ENCODE results near the gene PCDHA1. TPM values are rescaled to one million over a fixed set of nuclear protein-coding genes. Genes with fewer than 3 reads are reported as not detected.

Gene PCDHA1
- total and polyA plus RNA-seq, 3 experiments from 2014 or later: not detected

DNA sequence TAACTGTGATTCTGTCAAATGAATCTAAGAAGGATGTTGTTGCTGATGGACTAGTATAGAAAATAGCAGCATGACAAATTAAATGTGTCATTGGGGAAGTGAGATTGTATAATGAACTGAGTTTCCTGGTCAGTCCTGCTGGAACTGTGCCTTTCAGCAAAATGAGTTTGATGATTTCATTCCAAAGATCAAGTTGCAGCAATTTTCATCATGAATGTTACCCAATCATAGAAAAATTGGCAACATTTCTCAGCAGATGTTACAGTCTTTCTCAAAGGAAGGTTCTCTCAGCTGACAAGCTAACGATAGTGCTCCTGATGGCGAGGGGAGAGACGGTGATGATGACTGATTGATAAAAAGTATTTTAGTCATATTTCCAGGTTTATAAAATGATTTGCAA, 191.1 kb downstream of the PCDHA1 start:
- no peaks in the 10 kb centered on the region for H3K4me1 Mint-ChIP-seq
- H3K27ac Mint-ChIP-seq: no peak overlapping the region
- H3K9me3 ChIP-seq (ENCODE audit: low read length): no peaks in the 10 kb centered on the region
- H3K9me3 Mint-ChIP-seq: peaks cover 0 to 3% (median 0%) of the 10 kb centered on the region in 5 donors
- H3K36me3 Mint-ChIP-seq: no peaks in the 10 kb centered on the region
- H3K27me3 ChIP-seq (ENCODE audit: insufficient read depth, low read length, poor library complexity, severe bottlenecking): no peaks in the 10 kb centered on the region
- no peak overlapping the region for H3K4me3 Mint-ChIP-seq
- H3K4me1 ChIP-seq (ENCODE audit: insufficient read depth, low read length): no peaks in the 10 kb centered on the region
- DNase-seq: no peak
- H3K27ac ChIP-seq (ENCODE audit: low read depth, low read length): no peak overlapping the region
- no peak overlapping the region for H3K4me3 ChIP-seq (ENCODE audit: low read length)
- POLR2A ChIA-PET: no interaction called here
- peaks cover 3 to 15% of the 10 kb centered on the region in 2 donors for H3K27me3 Mint-ChIP-seq
- CTCF ChIA-PET: interaction anchor here (0.5 kb wide), 1 partner anchor 57 kb away, joined by 3 read pairs; no protein-coding TSS in a partner anchor
- H3K36me3 ChIP-seq (ENCODE audit: insufficient read depth, low read length): no peaks in the 10 kb centered on the region

DNA sequence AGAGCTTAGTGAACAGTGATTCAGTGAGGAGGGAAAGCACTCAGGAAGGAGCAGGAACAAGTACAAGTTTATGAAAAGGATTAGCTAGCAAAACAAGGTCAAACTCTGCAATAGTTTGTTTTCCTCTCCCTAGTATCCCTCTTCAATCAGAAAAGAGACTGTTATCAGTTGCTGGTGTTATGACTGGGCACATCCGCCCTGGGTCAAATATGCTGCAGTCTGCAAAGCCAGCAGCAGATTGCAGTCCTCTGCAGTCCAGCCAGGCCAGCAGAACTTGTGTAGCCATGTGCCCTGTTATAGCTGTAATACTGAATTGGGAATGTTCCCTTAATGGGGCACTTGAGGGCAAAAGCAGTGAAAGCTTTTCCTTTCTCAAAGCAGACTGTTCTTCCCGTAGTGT, 192.3 kb downstream of the PCDHA1 start:
- peaks cover 0 to 3% (median 0%) of the 10 kb centered on the region in 5 donors for H3K9me3 Mint-ChIP-seq

GRCh38 chr5:140978983-140979382, 193.0 kb downstream of the PCDHA1 start:
- H3K4me1 ChIP-seq (ENCODE audit: insufficient read depth, low read length): no peaks in the 10 kb centered on the region
- Mint-ChIP-seq H3K9me3 (peaks cover 0 to 3% (median 0%) of the 10 kb centered on the region in 5 donors), H3K27me3 (peaks cover 4 to 15% of the 10 kb centered on the region in 2 donors), H3K4me3 (no peak overlapping the region), H3K27ac (no peak overlapping the region), H3K4me1 (no peaks in the 10 kb centered on the region), H3K36me3 (no peaks in the 10 kb centered on the region)
- CTCF ChIA-PET: no interaction called here
- no peak overlapping the region for H3K4me3 ChIP-seq (ENCODE audit: low read length)
- POLR2A ChIA-PET: no interaction called here
- H3K9me3 ChIP-seq (ENCODE audit: low read length): no peaks in the 10 kb centered on the region
- no peaks in the 10 kb centered on the region for H3K36me3 ChIP-seq (ENCODE audit: insufficient read depth, low read length)
- H3K27me3 ChIP-seq (ENCODE audit: insufficient read depth, low read length, poor library complexity, severe bottlenecking): no peaks in the 10 kb centered on the region
- H3K27ac ChIP-seq (ENCODE audit: low read depth, low read length): no peak overlapping the region
- DNase-seq: no peak

More for the DNA sequence above, 192.3 kb downstream of the PCDHA1 start:
- Histone ChIP-seq H3K27ac (ENCODE audit: low read depth, low read length) (no peak overlapping the region), H3K4me1 (ENCODE audit: insufficient read depth, low read length) (no peaks in the 10 kb centered on the region), H3K36me3 (ENCODE audit: insufficient read depth, low read length) (no peaks in the 10 kb centered on the region), H3K4me3 (ENCODE audit: low read length) (no peak overlapping the region), H3K27me3 (ENCODE audit: insufficient read depth, low read length, poor library complexity, severe bottlenecking) (no peaks in the 10 kb centered on the region), H3K9me3 (ENCODE audit: low read length) (no peaks in the 10 kb centered on the region)
- no peaks in the 10 kb centered on the region for H3K36me3 Mint-ChIP-seq
- ChIA-PET CTCF (no interaction called here), POLR2A (no interaction called here)
- no peak for DNase-seq
- no peak overlapping the region for H3K27ac Mint-ChIP-seq
- H3K4me1 Mint-ChIP-seq: no peaks in the 10 kb centered on the region
- peaks cover 4 to 15% of the 10 kb centered on the region in 2 donors for H3K27me3 Mint-ChIP-seq
- H3K4me3 Mint-ChIP-seq: no peak overlapping the region

DNA sequence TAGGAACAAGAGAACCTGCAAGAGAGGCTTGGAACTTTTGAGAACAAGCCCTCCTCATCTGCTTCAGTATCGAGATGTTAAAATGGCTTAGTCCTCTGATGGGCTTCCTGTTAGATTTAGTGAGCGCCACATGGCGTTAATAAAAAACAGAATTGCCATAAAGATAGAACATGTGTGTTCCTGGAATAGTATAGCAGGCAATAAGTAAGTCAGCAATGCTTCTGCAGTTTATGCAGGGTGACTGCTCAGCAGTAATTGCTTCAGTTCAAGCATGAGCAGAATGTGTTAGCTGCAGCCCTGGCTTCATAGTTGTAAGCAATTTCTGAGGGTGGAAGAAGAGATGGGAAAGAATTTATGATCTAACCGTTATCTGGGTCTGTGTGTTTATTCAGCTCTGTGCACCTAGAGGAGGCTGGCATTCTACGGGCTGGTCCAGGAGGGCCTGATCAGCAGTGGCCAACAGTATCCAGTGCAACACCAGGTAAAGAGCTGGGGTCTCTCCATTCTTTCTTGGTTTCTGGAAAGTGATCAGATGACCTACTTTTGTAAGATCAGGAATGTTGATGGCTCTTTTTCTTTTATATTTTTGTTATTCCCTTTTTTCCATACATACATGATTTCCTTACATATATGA, 196.3 kb downstream of the PCDHA1 start:
- Mint-ChIP-seq H3K27ac (no peak overlapping the region), H3K27me3 (peaks cover 6% of the 10 kb centered on the region in 2 donors), H3K4me3 (no peak overlapping the region), H3K4me1 (no peaks in the 10 kb centered on the region), H3K36me3 (no peaks in the 10 kb centered on the region), H3K9me3 (peaks cover 0 to 3% (median 0%) of the 10 kb centered on the region in 5 donors)
- H3K4me3 ChIP-seq (ENCODE audit: low read length): no peak overlapping the region
- H3K4me1 ChIP-seq (ENCODE audit: insufficient read depth, low read length): no peaks in the 10 kb centered on the region
- no peak overlapping the region for H3K27ac ChIP-seq (ENCODE audit: low read depth, low read length)
- no peaks in the 10 kb centered on the region for H3K9me3 ChIP-seq (ENCODE audit: low read length)
- H3K36me3 ChIP-seq (ENCODE audit: insufficient read depth, low read length): no peaks in the 10 kb centered on the region
- no peaks in the 10 kb centered on the region for H3K27me3 ChIP-seq (ENCODE audit: insufficient read depth, low read length, poor library complexity, severe bottlenecking)
- ChIA-PET CTCF (no interaction called here), POLR2A (no interaction called here)
- no peak for DNase-seq

- Mint-ChIP-seq H3K9me3 (peaks cover 0 to 3% (median 0%) of the 10 kb centered on the region in 5 donors), H3K27ac (no peak overlapping the region), H3K4me1 (no peaks in the 10 kb centered on the region), H3K36me3 (no peaks in the 10 kb centered on the region), H3K4me3 (no peak overlapping the region), H3K27me3 (peaks cover 6 to 16% of the 10 kb centered on the region in 2 donors)
- CTCF ChIA-PET: no interaction called here
- POLR2A ChIA-PET: no interaction called here
- H3K4me3 ChIP-seq (ENCODE audit: low read length): no peak overlapping the region
- no peak for DNase-seq
- no peaks in the 10 kb centered on the region for H3K9me3 ChIP-seq (ENCODE audit: low read length)
- H3K36me3 ChIP-seq (ENCODE audit: insufficient read depth, low read length): no peaks in the 10 kb centered on the region
- no peaks in the 10 kb centered on the region for H3K4me1 ChIP-seq (ENCODE audit: insufficient read depth, low read length)
- H3K27ac ChIP-seq (ENCODE audit: low read depth, low read length): no peak overlapping the region
- no peaks in the 10 kb centered on the region for H3K27me3 ChIP-seq (ENCODE audit: insufficient read depth, low read length, poor library complexity, severe bottlenecking)
Measured at GRCh38 chr5:140986117-140986521, 200.2 kb downstream of the PCDHA1 start.

- CTCF ChIA-PET: no interaction called here
- Mint-ChIP-seq H3K27me3 (peaks cover 4 to 16% of the 10 kb centered on the region in 2 donors), H3K4me1 (no peaks in the 10 kb centered on the region), H3K4me3 (no peak overlapping the region), H3K36me3 (no peaks in the 10 kb centered on the region), H3K9me3 (no peaks in the 10 kb centered on the region), H3K27ac (no peak overlapping the region)
- no peaks in the 10 kb centered on the region for H3K27me3 ChIP-seq (ENCODE audit: insufficient read depth, low read length, poor library complexity, severe bottlenecking)
- no peaks in the 10 kb centered on the region for H3K4me1 ChIP-seq (ENCODE audit: insufficient read depth, low read length)
- H3K27ac ChIP-seq (ENCODE audit: low read depth, low read length): no peak overlapping the region
- no peaks in the 10 kb centered on the region for H3K9me3 ChIP-seq (ENCODE audit: low read length)
- H3K36me3 ChIP-seq (ENCODE audit: insufficient read depth, low read length): no peaks in the 10 kb centered on the region
- no peak overlapping the region for H3K4me3 ChIP-seq (ENCODE audit: low read length)
- POLR2A ChIA-PET: no interaction called here
- DNase-seq: no peak
Measured at GRCh38 chr5:140988100-140988499, 202.2 kb downstream of the PCDHA1 start.

- H3K27me3 Mint-ChIP-seq: peaks cover 4 to 16% of the 10 kb centered on the region in 2 donors
- no peaks in the 10 kb centered on the region for H3K9me3 Mint-ChIP-seq
- Histone ChIP-seq H3K27me3 (ENCODE audit: insufficient read depth, low read length, poor library complexity, severe bottlenecking) (no peaks in the 10 kb centered on the region), H3K27ac (ENCODE audit: low read depth, low read length) (no peak overlapping the region), H3K4me3 (ENCODE audit: low read length) (no peak overlapping the region), H3K9me3 (ENCODE audit: low read length) (no peaks in the 10 kb centered on the region), H3K36me3 (ENCODE audit: insufficient read depth, low read length) (no peaks in the 10 kb centered on the region), H3K4me1 (ENCODE audit: insufficient read depth, low read length) (no peaks in the 10 kb centered on the region)
- H3K27ac Mint-ChIP-seq: no peak overlapping the region
- H3K4me1 Mint-ChIP-seq: no peaks in the 10 kb centered on the region
- ChIA-PET POLR2A (no interaction called here), CTCF (no interaction called here)
- no peak for DNase-seq
- H3K4me3 Mint-ChIP-seq: no peak overlapping the region
- no peaks in the 10 kb centered on the region for H3K36me3 Mint-ChIP-seq
Measured at GRCh38 chr5:140988608-140989007, 202.7 kb downstream of the PCDHA1 start.

DNA sequence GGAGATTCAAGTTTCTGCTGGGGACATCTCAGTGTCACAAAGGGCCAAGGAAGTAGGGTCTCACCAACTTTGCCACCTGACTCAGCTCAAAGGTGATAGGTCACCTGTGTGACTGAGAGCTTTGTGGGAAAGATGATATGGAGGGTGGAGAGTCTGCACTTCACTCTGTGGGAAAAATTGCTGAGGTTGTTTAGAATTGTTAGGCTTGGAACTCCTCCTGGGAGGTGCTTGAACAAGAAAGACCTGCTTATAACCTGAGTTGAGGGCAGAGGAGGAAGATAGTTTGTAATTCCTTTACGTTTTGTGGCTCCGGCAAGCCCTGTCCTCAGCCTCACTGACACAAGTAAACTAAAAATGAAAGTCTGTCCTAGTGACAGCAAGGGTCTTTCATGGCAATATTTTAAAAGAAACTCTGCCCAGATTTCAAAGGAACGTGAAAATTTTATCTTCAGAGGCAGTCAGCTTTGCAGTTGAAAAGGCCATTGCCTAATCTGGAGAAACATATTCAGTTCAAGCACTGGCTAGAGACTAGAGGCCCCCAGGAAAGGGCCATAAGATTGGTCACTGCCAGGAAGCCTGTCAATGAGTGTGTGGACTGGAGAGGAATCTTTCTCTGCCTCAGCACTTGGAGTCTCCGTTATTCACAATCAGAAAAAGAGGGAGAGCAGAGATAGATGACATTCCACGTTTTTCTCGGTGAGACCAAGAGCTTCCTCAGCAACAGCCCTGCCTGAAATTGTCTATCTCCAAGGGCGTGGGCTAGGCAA, 203.5 kb downstream of the PCDHA1 start:
- Mint-ChIP-seq H3K27ac (no peak overlapping the region), H3K4me3 (no peak overlapping the region)

More for the DNA sequence above, 203.5 kb downstream of the PCDHA1 start:
- H3K27ac ChIP-seq (ENCODE audit: low read depth, low read length): no peak overlapping the region
- DNase-seq: no peak
- no peak overlapping the region for H3K4me3 ChIP-seq (ENCODE audit: low read length)
- H3K36me3 Mint-ChIP-seq: no peaks in the 10 kb centered on the region
- ChIA-PET CTCF (no interaction called here), POLR2A (no interaction called here)
- no peaks in the 10 kb centered on the region for H3K9me3 ChIP-seq (ENCODE audit: low read length)
- H3K9me3 Mint-ChIP-seq: no peaks in the 10 kb centered on the region
- no peaks in the 10 kb centered on the region for H3K4me1 ChIP-seq (ENCODE audit: insufficient read depth, low read length)
- H3K27me3 ChIP-seq (ENCODE audit: insufficient read depth, low read length, poor library complexity, severe bottlenecking): no peaks in the 10 kb centered on the region
- H3K4me1 Mint-ChIP-seq: no peaks in the 10 kb centered on the region
- H3K27me3 Mint-ChIP-seq: peaks cover 4 to 16% of the 10 kb centered on the region in 2 donors
- H3K36me3 ChIP-seq (ENCODE audit: insufficient read depth, low read length): no peaks in the 10 kb centered on the region
